K562 (cell line): Measurements from ENCODE around the gene SCN8A. TPM values are rescaled to one million over a fixed set of nuclear protein-coding genes. Genes with fewer than 3 reads are reported as not detected.

Experiments
- ATAC-seq: fragments of 200-7000 bp; cut with Tn5 transposase; 3 replicates; pipeline ENCODE4 v1.9.1; 2020; ENCODE audit warnings: moderate library complexity
- BruUV-seq: library from RNA; stranded (reverse); fragments of 400-500 nt; replicated peaks from 2 replicates; lab custom pipeline; 2021; lab: Mats Ljungman, UMichigan
- CTCF ChIA-PET: fragments of 300-600 bp; formaldehyde crosslinking; extraction: SDS; loops from one replicate; lab custom pipeline; 2021; ENCODE audit warnings: low intra/inter-chr PET ratio; lab: Yijun Ruan, JAX
- POLR2A ChIA-PET: fragments of 300-600, 350-650 bp; sonication (Branson Sonifier 250); formaldehyde crosslinking; extraction: SDS; loops from one replicate; lab custom pipeline; 2021; ENCODE audit warnings: antibody characterized with exemption, inconsistent platforms; lab: Yijun Ruan, JAX
- DNase-seq, 4 experiments: peaks; one replicate each; pipeline versions ENCODE4 v3.0.0 to v3.0.0-alpha.2; 2011 to 2018; ENCODE audit warnings: low spot score in 3 of 4, mixed read lengths in 3 of 4; ENCODE audit errors: extremely low read depth in 1 of 4
- FAIRE-seq: peaks from 2 replicates; lab custom pipeline; 2011; peaks lifted over from hg19 to GRCh38; lab: Jason Lieb, UNC
- H2AFZ ChIP-seq: 2 replicates; pipeline ENCODE4 v1.6.0; 2011; ENCODE audit warnings: low read depth, low read length, control low read depth, inconsistent platforms
- H3K27ac ChIP-seq: fragments of 200-600 bp; 3 replicates; pipeline ENCODE4 v1.8.0; 2011; ENCODE audit warnings: low read depth, mild to moderate bottlenecking, control low read depth, inconsistent platforms, low read length, moderate library complexity, mixed read lengths; ENCODE audit errors: extremely low read depth
- H3K27me3 ChIP-seq, 2 experiments: fragments of 300-600 bp in 1 of 2; 2 replicates in 1 of 2; 3 replicates in 1 of 2; pipeline versions ENCODE4 v1.6.0 to v1.8.0; 2011; ENCODE audit warnings: inconsistent platforms in 2 of 2, low read length in 2 of 2, mild to moderate bottlenecking in 1 of 2, mixed read lengths in 1 of 2, moderate library complexity in 1 of 2; ENCODE audit not compliant: control insufficient read depth in 2 of 2, insufficient read depth in 2 of 2
- H3K36me3 ChIP-seq: fragments of 300-600 bp; 3 replicates; pipeline ENCODE4 v1.8.0; 2011; ENCODE audit warnings: mild to moderate bottlenecking, low read length, inconsistent platforms; ENCODE audit not compliant: control insufficient read depth, insufficient read depth
- H3K4me1 ChIP-seq, 2 experiments: fragments of 200-600 bp in 1 of 2; replicated peaks in 1 of 2; 2 replicates in 1 of 2; 3 replicates in 1 of 2; pipeline versions ENCODE4 v1.5.1 to v1.8.0; 2011; ENCODE audit warnings: inconsistent platforms in 2 of 2, low read length in 2 of 2, mild to moderate bottlenecking in 1 of 2, mixed read lengths in 1 of 2, moderate library complexity in 1 of 2; ENCODE audit not compliant: control insufficient read depth in 2 of 2, insufficient read depth in 2 of 2
- H3K4me2 ChIP-seq: 2 replicates; pipeline ENCODE4 v1.6.1; 2011; ENCODE audit warnings: low read length, control low read depth, inconsistent platforms, mixed read lengths; ENCODE audit not compliant: insufficient read depth
- H3K4me3 ChIP-seq: fragments of 200-600 bp; sonication (generic), shearing (Covaris generic); 2 replicates; pipeline ENCODE4 v1.5.1; 2016; ENCODE audit warnings: control low read depth, inconsistent platforms
- H3K79me2 ChIP-seq: fragments of 200-600 bp; 3 replicates; pipeline ENCODE4 v1.8.0; 2011; ENCODE audit warnings: low read length, inconsistent platforms; ENCODE audit not compliant: control insufficient read depth, insufficient read depth
- H3K9ac ChIP-seq, 2 experiments: 2 replicates each; pipeline versions ENCODE4 v1.6.0 to v1.6.1; 2011; ENCODE audit warnings: low read depth in 2 of 2, low read length in 2 of 2, control low read depth in 1 of 2, inconsistent platforms in 1 of 2, mild to moderate bottlenecking in 1 of 2, mixed read lengths in 1 of 2; ENCODE audit not compliant: insufficient read depth in 1 of 2
- H3K9me1 ChIP-seq: one replicate; pipeline ENCODE4 v1.6.0; 2011; ENCODE audit warnings: inconsistent platforms, mild to moderate bottlenecking, low read length, moderate library complexity; ENCODE audit not compliant: control insufficient read depth, insufficient read depth
- H3K9me3 ChIP-seq: replicated peaks from 2 replicates; pipeline ENCODE4 v1.5.1; 2011; ENCODE audit warnings: low read depth, low read length, inconsistent platforms; ENCODE audit not compliant: control insufficient read depth, insufficient read depth
- H4K20me1 ChIP-seq: replicated peaks from 2 replicates; pipeline ENCODE4 v1.6.1; 2011; ENCODE audit warnings: low read length, inconsistent platforms, mixed read lengths; ENCODE audit not compliant: control insufficient read depth, insufficient read depth
- ASH1L ChIP-seq: fragments of 450-650 bp; IDR thresholded peaks from 2 replicates; pipeline ENCODE4 v1.6.1; 2018; ENCODE audit warnings: borderline replicate concordance, mild to moderate bottlenecking, low read depth; ENCODE audit not compliant: partially characterized antibody
- CBFA2T2 ChIP-seq: fragments of 450-650 bp; conservative IDR thresholded peaks from 2 replicates; pipeline ENCODE4 v1.6.1; 2017; ENCODE audit warnings: mild to moderate bottlenecking
- CGGBP1 ChIP-seq: fragments of 250-450 bp; sonication (Bioruptor Pico); IDR thresholded peaks from 2 replicates; pipeline ENCODE4 v1.9.0; 2021; ENCODE audit warnings: mild to moderate bottlenecking
- CHD7 ChIP-seq: fragments of 200-600 bp; sonication (generic); IDR thresholded peaks from one replicate; pipeline ENCODE4 v1.6.1; 2012; ENCODE audit warnings: mild to moderate bottlenecking, low read depth, low read length, inconsistent platforms
- HDGF ChIP-seq: fragments of 450-650 bp; IDR thresholded peaks from 2 replicates; pipeline ENCODE4 v1.6.1; 2016
- KLF10 ChIP-seq: fragments of 250-450 bp; sonication (Bioruptor Pico); IDR thresholded peaks from 2 replicates; pipeline ENCODE4 v1.6.1; 2021; ENCODE audit warnings: matching md5 sums
- PTTG1 ChIP-seq: fragments of 450-650 bp; IDR thresholded peaks from 2 replicates; pipeline ENCODE4 v1.6.1; 2016; ENCODE audit warnings: low read depth, mild to moderate bottlenecking, missing genetic modification characterization, missing compliant biosample characterization
- SMC3 ChIP-seq: conservative IDR thresholded peaks from 2 replicates; pipeline ENCODE4 v1.6.1; 2011; ENCODE audit warnings: low read depth, low read length, improper control_type of control experiment; ENCODE audit not compliant: insufficient read depth
- SP1 ChIP-seq: sonication (generic); formaldehyde crosslinking; IDR thresholded peaks from 2 replicates; pipeline ENCODE4 v1.8.1; 2022; ENCODE audit warnings: mild to moderate bottlenecking, missing genetic modification reagents
- ZBTB9 ChIP-seq: fragments of 450-650 bp; formaldehyde crosslinking; IDR thresholded peaks from 2 replicates; pipeline ENCODE4 v1.4.0; 2020; ENCODE audit warnings: mild to moderate bottlenecking, moderate library complexity
- WGBS: fragments of 100-300 bp; shearing (Covaris generic); methylation state at CpG from one replicate; pipeline ENCODE4 v1.1.6; 2016; ENCODE audit warnings: low coverage, mixed read lengths; ENCODE audit not compliant: insufficient coverage; ENCODE audit errors: missing lambda C conversion rate; 5-methylcytosine and 5-hydroxymethylcytosine counted together
- in situ Hi-C: fragments of 300-500 bp; cut with MboI; formaldehyde crosslinking; loops from 4 replicates; pipeline ENCODE4 v1.15.0; 2018; ENCODE audit warnings: inconsistent platforms, mixed read lengths
- intact Hi-C: fragments of 100-400 bp; cut with micrococcal nuclease; formaldehyde crosslinking; loops from 2 replicates; pipeline ENCODE4 v1.14.2; 2022
- polyA plus RNA-seq, 8 experiments: library from polyadenylated mRNA; depleted of rRNA in 4 of 8; stranded (reverse) in 5 of 8; unstranded in 3 of 8; fragments of >200 nt; fragmentation: Nextera tagmentation in 2 of 8; fragmentation: Illumina TruSeq in 1 of 8; extraction: Ambion mirVana in 2 of 8; extraction: Trizol in 1 of 8; gene quantifications; 2 replicates each; pipeline versions ENCODE4 v1.2.1 to v1.2.3, GENCODE V29; 2011 to 2014; ENCODE audit warnings: inconsistent platforms in 1 of 8, missing spikeins in 1 of 8
- total RNA-seq, 7 experiments: library from RNA; depleted of rRNA in 6 of 7; stranded (reverse); fragments of >200 nt in 6 of 7; fragmentation: Illumina TruSeq in 2 of 7; extraction: Trizol in 2 of 7; gene quantifications; 2 replicates each; pipeline versions ENCODE4 v1.2.1 to v1.2.3, GENCODE V29; 2011 to 2021; ENCODE audit warnings: low replicate concordance in 1 of 7

SCN8A gene
- total and polyA plus RNA-seq, 9 of the 15 experiments (the other 6 are each of a cell fraction or from before 2014, with no cell fraction given), result 0.03 to 0.29 (median 0.15) TPM; not detected in 1

GRCh38 chr12:51836827-51837173, 245.8 kb downstream of the SCN8A start:
- no peak overlapping the region for H3K27ac ChIP-seq
- no peaks in the 10 kb centered on the region for H3K9me3 ChIP-seq
- POLR2A ChIA-PET, result interaction anchor here (1.1 kb wide), 1 partner anchor 9 kb away, joined by 4 read pairs; no protein-coding TSS in a partner anchor
- CTCF ChIA-PET, result no interaction called here
- no peak for FAIRE-seq
- H4K20me1 ChIP-seq, result no peaks in the 10 kb centered on the region
- H3K4me2 ChIP-seq, result no peak overlapping the region
- 9% methylated on average over 4 of the region's 6 CpGs for WGBS
- H3K79me2 ChIP-seq, result no peaks in the 10 kb centered on the region
- H3K27me3 ChIP-seq, result peaks cover 17 to 79% of the 10 kb centered on the region in 2 experiments; a peak in 4 of 5 replicates
- intact Hi-C loops (no loop called here), in situ Hi-C loops (no loop called here)
- no peak for ATAC-seq
- H3K9ac ChIP-seq, result no peak overlapping the region
- H2AFZ ChIP-seq, result no peak overlapping the region
- DNase-seq, result no peak
- BruUV-seq, result no TSS peak
- no peaks in the 10 kb centered on the region for H3K4me1 ChIP-seq
- no peaks in the 10 kb centered on the region for H3K9me1 ChIP-seq
- H3K4me3 ChIP-seq, result no peak overlapping the region
- no peaks in the 10 kb centered on the region for H3K36me3 ChIP-seq
- TF ChIP-seq SMC3 (no peak), KLF10 (CRISPR knock-in tag) (no peak), CBFA2T2 (no peak), HDGF (no peak), ASH1L (no peak), ZBTB9 (no peak), SP1 (CRISPR knock-in tag) (no peak), PTTG1 (tag) (no peak), CHD7 (no peak), CGGBP1 (CRISPR knock-in tag) (no peak)
